Measurements from ENCODE around the gene NAALADL2.
"Not testable (repeated sequence)": the region's sequence is repeated elsewhere in the genome, so short reads cannot be mapped to it uniquely, and the experiment has no call there.

The NAALADL2 gene

GRCh38 chr3:175161291-175161690, 302.2 kb downstream of the NAALADL2 start:
- ChIA-PET CTCF (no interaction called here), POLR2A (no interaction called here)
- no peak for TF ChIP-seq CTCF (IDR thresholded peaks at IDR 0.05; ENCODE audit: control extremely low read depth, extremely low read depth, low read depth, missing control alignments)
- DNase-seq (ENCODE audit: extremely low spot score): no peak

- ChIA-PET CTCF (no interaction called here), POLR2A (no interaction called here)
- no peak for TF ChIP-seq CTCF (IDR thresholded peaks at IDR 0.05; ENCODE audit: control extremely low read depth, extremely low read depth, low read depth, missing control alignments)
- DNase-seq (ENCODE audit: extremely low spot score): no peak
These were observed 304.6 kb downstream of the NAALADL2 start for GRCh38 chr3:175163686-175164085.

GRCh38 chr3:175173117-175173516, 314.0 kb downstream of the NAALADL2 start:
- CTCF ChIA-PET; DNase-seq (ENCODE audit: extremely low spot score); POLR2A ChIA-PET: not testable (repeated sequence)

- DNase-seq (ENCODE audit: extremely low spot score): no peak
- no peak for TF ChIP-seq CTCF (IDR thresholded peaks at IDR 0.05; ENCODE audit: control extremely low read depth, extremely low read depth, low read depth, missing control alignments)
- CTCF ChIA-PET: no interaction called here
These were observed 317.4 kb downstream of the NAALADL2 start for GRCh38 chr3:175176556-175176955.

GRCh38 chr3:175179055-175179454, 319.9 kb downstream of the NAALADL2 start:
- ChIA-PET POLR2A (no interaction called here), CTCF (interaction anchor here (1.3 kb wide), 1 partner anchor 12 kb away, joined by 3 read pairs; no protein-coding TSS in a partner anchor)
- TF ChIP-seq CTCF (IDR thresholded peaks at IDR 0.05; ENCODE audit: control extremely low read depth, extremely low read depth, low read depth, missing control alignments): no peak
- no peak for DNase-seq (ENCODE audit: extremely low spot score)

More at GRCh38 chr3:175176556-175176955, 317.4 kb downstream of the NAALADL2 start:
- POLR2A ChIA-PET: no interaction called here

GRCh38 chr3:175184392-175184791, 325.3 kb downstream of the NAALADL2 start:
- DNase-seq (ENCODE audit: extremely low spot score): no peak
- CTCF ChIA-PET: interaction anchor here (1.2 kb wide), 1 partner anchor 19 kb away, joined by 3 read pairs; no protein-coding TSS in a partner anchor

GRCh38 chr3:175185903-175186302, 326.8 kb downstream of the NAALADL2 start:
- TF ChIP-seq CTCF (IDR thresholded peaks at IDR 0.05; ENCODE audit: control extremely low read depth, extremely low read depth, low read depth, missing control alignments): no peak
- POLR2A ChIA-PET: no interaction called here
- DNase-seq (ENCODE audit: extremely low spot score): no peak
- CTCF ChIA-PET: no interaction called here

More at GRCh38 chr3:175184392-175184791, 325.3 kb downstream of the NAALADL2 start:
- no peak for TF ChIP-seq CTCF (IDR thresholded peaks at IDR 0.05; ENCODE audit: control extremely low read depth, extremely low read depth, low read depth, missing control alignments)
- POLR2A ChIA-PET: no interaction called here

Data from GM10248 (cell line).